ENCODE data around the gene BPIFA3.

DNA sequence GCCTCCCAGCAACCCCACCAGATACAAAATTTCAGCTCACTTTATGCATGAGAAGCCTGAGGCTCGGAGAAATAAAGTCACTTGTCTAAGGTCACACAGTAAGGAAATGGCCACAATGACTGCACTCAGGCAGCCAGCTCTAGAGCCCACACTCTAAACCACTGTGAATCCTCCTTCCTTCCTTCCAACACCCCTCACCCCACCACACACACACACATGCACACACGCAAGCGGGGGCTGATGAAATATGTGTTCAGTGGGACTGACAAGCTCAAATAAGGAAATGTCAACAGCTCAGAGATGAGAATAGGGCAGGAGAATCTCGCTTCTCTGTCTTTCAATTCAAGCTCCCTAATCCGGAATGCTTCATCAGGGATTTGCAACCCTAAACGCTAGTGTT, 12.7 kb downstream of the BPIFA3 start:
- TF ChIP-seq, protein P1, sequence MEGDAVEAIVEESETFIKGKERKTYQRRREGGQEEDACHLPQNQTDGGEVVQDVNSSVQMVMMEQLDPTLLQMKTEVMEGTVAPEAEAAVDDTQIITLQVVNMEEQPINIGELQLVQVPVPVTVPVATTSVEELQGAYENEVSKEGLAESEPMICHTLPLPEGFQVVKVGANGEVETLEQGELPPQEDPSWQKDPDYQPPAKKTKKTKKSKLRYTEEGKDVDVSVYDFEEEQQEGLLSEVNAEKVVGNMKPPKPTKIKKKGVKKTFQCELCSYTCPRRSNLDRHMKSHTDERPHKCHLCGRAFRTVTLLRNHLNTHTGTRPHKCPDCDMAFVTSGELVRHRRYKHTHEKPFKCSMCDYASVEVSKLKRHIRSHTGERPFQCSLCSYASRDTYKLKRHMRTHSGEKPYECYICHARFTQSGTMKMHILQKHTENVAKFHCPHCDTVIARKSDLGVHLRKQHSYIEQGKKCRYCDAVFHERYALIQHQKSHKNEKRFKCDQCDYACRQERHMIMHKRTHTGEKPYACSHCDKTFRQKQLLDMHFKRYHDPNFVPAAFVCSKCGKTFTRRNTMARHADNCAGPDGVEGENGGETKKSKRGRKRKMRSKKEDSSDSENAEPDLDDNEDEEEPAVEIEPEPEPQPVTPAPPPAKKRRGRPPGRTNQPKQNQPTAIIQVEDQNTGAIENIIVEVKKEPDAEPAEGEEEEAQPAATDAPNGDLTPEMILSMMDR (conservative IDR thresholded peaks at IDR 0.05; ENCODE audit: low read depth in 2 of 2): no peak
- no peak for TF ChIP-seq EZH2 (IDR thresholded peaks at IDR 0.05; ENCODE audit: low read depth, unreplicated experiment)
- TF ChIP-seq, protein P2, sequence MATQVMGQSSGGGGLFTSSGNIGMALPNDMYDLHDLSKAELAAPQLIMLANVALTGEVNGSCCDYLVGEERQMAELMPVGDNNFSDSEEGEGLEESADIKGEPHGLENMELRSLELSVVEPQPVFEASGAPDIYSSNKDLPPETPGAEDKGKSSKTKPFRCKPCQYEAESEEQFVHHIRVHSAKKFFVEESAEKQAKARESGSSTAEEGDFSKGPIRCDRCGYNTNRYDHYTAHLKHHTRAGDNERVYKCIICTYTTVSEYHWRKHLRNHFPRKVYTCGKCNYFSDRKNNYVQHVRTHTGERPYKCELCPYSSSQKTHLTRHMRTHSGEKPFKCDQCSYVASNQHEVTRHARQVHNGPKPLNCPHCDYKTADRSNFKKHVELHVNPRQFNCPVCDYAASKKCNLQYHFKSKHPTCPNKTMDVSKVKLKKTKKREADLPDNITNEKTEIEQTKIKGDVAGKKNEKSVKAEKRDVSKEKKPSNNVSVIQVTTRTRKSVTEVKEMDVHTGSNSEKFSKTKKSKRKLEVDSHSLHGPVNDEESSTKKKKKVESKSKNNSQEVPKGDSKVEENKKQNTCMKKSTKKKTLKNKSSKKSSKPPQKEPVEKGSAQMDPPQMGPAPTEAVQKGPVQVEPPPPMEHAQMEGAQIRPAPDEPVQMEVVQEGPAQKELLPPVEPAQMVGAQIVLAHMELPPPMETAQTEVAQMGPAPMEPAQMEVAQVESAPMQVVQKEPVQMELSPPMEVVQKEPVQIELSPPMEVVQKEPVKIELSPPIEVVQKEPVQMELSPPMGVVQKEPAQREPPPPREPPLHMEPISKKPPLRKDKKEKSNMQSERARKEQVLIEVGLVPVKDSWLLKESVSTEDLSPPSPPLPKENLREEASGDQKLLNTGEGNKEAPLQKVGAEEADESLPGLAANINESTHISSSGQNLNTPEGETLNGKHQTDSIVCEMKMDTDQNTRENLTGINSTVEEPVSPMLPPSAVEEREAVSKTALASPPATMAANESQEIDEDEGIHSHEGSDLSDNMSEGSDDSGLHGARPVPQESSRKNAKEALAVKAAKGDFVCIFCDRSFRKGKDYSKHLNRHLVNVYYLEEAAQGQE (IDR thresholded peaks at IDR 0.05; ENCODE audit: unreplicated experiment): no peak
- no peak for TF ChIP-seq JUNB (IDR thresholded peaks at IDR 0.05; ENCODE audit: unreplicated experiment)
- TF ChIP-seq, protein P3, sequence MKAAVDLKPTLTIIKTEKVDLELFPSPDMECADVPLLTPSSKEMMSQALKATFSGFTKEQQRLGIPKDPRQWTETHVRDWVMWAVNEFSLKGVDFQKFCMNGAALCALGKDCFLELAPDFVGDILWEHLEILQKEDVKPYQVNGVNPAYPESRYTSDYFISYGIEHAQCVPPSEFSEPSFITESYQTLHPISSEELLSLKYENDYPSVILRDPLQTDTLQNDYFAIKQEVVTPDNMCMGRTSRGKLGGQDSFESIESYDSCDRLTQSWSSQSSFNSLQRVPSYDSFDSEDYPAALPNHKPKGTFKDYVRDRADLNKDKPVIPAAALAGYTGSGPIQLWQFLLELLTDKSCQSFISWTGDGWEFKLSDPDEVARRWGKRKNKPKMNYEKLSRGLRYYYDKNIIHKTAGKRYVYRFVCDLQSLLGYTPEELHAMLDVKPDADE (IDR thresholded peaks at IDR 0.05): no peak
- TF ChIP-seq POLR2AphosphoS5 (IDR thresholded peaks at IDR 0.05; ENCODE audit: low read depth): no peak
- no peak for TF ChIP-seq CREB1 (CRISPR knock-in tag; IDR thresholded peaks at IDR 0.05; ENCODE audit: low read depth)
- no peak for TF ChIP-seq STAT1 (IDR thresholded peaks at IDR 0.05; ENCODE audit: unreplicated experiment)
- no peak for TF ChIP-seq EZH2phosphoT487 (IDR thresholded peaks at IDR 0.05; ENCODE audit: unreplicated experiment)
- TF ChIP-seq NANOG (IDR thresholded peaks at IDR 0.05; ENCODE audit: borderline replicate concordance): no peak
- no peak for TF ChIP-seq ZNF114 (CRISPR knock-in tag; IDR thresholded peaks at IDR 0.05)
- TF ChIP-seq ZNF331 (CRISPR knock-in tag; IDR thresholded peaks at IDR 0.05; ENCODE audit: low read depth): no peak
- TF ChIP-seq, protein P4, sequence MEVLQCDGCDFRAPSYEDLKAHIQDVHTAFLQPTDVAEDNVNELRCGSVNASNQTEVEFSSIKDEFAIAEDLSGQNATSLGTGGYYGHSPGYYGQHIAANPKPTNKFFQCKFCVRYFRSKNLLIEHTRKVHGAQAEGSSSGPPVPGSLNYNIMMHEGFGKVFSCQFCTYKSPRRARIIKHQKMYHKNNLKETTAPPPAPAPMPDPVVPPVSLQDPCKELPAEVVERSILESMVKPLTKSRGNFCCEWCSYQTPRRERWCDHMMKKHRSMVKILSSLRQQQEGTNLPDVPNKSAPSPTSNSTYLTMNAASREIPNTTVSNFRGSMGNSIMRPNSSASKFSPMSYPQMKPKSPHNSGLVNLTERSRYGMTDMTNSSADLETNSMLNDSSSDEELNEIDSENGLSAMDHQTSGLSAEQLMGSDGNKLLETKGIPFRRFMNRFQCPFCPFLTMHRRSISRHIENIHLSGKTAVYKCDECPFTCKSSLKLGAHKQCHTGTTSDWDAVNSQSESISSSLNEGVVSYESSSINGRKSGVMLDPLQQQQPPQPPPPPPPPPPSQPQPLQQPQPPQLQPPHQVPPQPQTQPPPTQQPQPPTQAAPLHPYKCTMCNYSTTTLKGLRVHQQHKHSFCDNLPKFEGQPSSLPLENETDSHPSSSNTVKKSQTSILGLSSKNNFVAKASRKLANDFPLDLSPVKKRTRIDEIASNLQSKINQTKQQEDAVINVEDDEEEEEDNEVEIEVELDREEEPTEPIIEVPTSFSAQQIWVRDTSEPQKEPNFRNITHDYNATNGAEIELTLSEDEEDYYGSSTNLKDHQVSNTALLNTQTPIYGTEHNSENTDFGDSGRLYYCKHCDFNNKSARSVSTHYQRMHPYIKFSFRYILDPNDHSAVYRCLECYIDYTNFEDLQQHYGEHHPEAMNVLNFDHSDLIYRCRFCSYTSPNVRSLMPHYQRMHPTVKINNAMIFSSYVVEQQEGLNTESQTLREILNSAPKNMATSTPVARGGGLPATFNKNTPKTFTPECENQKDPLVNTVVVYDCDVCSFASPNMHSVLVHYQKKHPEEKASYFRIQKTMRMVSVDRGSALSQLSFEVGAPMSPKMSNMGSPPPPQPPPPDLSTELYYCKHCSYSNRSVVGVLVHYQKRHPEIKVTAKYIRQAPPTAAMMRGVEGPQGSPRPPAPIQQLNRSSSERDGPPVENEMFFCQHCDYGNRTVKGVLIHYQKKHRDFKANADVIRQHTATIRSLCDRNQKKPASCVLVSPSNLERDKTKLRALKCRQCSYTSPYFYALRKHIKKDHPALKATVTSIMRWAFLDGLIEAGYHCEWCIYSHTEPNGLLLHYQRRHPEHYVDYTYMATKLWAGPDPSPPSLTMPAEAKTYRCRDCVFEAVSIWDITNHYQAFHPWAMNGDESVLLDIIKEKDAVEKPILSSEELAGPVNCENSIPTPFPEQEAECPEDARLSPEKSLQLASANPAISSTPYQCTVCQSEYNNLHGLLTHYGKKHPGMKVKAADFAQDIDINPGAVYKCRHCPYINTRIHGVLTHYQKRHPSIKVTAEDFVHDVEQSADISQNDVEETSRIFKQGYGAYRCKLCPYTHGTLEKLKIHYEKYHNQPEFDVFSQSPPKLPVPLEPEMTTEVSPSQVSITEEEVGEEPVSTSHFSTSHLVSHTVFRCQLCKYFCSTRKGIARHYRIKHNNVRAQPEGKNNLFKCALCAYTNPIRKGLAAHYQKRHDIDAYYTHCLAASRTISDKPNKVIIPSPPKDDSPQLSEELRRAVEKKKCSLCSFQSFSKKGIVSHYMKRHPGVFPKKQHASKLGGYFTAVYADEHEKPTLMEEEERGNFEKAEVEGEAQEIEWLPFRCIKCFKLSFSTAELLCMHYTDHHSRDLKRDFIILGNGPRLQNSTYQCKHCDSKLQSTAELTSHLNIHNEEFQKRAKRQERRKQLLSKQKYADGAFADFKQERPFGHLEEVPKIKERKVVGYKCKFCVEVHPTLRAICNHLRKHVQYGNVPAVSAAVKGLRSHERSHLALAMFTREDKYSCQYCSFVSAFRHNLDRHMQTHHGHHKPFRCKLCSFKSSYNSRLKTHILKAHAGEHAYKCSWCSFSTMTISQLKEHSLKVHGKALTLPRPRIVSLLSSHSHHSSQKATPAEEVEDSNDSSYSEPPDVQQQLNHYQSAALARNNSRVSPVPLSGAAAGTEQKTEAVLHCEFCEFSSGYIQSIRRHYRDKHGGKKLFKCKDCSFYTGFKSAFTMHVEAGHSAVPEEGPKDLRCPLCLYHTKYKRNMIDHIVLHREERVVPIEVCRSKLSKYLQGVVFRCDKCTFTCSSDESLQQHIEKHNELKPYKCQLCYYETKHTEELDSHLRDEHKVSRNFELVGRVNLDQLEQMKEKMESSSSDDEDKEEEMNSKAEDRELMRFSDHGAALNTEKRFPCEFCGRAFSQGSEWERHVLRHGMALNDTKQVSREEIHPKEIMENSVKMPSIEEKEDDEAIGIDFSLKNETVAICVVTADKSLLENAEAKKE (CRISPR knock-in tag; IDR thresholded peaks at IDR 0.05): no peak
